Measurements from ENCODE around the gene PLA2G4B. TPM values are rescaled to one million over a fixed set of nuclear protein-coding genes. Genes with fewer than 3 reads are reported as not detected.

The PLA2G4B gene
- total RNA-seq, 2 experiments from 2014 or later = 2.1 to 2.2 TPM

DNA sequence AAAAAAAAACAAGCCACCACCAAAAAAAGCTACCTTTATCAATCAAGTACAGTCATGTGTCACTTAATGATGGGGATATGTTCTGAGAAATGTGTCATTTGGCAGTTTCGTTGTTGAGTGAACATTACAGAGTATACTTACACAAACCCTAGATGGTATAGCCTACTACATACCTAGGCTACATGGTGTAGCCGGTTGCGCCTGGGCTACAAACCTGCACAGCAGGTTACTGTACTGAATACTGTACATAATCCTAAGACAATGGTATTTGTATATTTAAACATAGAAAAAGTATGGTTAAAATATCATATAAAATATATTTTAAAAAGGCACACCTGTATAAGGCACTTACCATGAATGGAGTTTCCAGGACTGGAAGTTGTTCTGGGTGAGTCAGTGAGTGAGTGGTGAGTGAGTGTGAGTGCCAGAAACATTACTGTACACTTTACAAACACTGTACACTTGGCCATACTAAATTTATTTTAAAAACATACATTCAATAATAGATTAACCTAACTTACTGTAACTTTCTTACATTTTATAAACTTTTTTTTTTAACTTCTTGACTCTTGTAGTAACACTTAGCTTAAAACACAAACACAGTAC, 36.7 kb upstream of the PLA2G4B start:
- no peaks in the 10 kb centered on the region for H3K9me3 Mint-ChIP-seq
- H3K27ac Mint-ChIP-seq = no peak overlapping the region
- H3K4me3 Mint-ChIP-seq = no peak overlapping the region
- no peak for DNase-seq
- H3K36me3 Mint-ChIP-seq = peaks cover 2% of the 10 kb centered on the region
- no peaks in the 10 kb centered on the region for H3K27me3 Mint-ChIP-seq
- peaks cover 19% of the 10 kb centered on the region for H3K4me1 Mint-ChIP-seq

DNA sequence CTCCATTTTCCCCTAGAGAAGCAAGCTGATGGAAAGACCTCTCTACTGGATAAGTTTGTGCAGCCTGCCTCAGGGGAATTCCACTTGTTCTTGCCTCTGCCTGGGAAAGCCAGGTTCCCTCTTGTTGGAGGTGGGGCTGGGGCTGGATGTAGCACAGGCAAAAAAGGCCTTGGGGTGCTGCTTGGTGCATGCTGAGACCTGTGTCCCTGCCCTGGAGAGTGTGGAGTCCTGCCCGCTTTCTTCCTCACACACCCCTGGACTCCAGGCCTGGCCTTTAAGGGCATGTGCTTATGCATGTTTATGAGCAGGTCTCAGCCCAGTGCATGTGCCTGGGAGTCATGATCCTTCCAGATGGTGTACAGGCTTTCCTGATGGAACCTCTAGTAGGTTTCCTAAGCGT, 34.3 kb upstream of the PLA2G4B start:
- Mint-ChIP-seq H3K27me3 (no peaks in the 10 kb centered on the region), H3K4me1 (peaks cover 13% of the 10 kb centered on the region), H3K9me3 (no peaks in the 10 kb centered on the region), H3K27ac (no peak overlapping the region), H3K36me3 (peaks cover 2% of the 10 kb centered on the region), H3K4me3 (no peak overlapping the region)
- no peak for DNase-seq

GRCh38 chr15:41804916-41805666, 33.6 kb upstream of the PLA2G4B start:
- no peak for DNase-seq
- Mint-ChIP-seq H3K4me1 (peaks cover 18% of the 10 kb centered on the region), H3K27ac (peak overlapping the region; percentile 62), H3K9me3 (no peaks in the 10 kb centered on the region), H3K4me3 (no peak overlapping the region), H3K27me3 (no peaks in the 10 kb centered on the region), H3K36me3 (peaks cover 2% of the 10 kb centered on the region)

GRCh38 chr15:41805711-41806110, 32.9 kb upstream of the PLA2G4B start:
- no peaks in the 10 kb centered on the region for H3K27me3 Mint-ChIP-seq
- no peaks in the 10 kb centered on the region for H3K9me3 Mint-ChIP-seq
- DNase-seq = no peak
- H3K4me1 Mint-ChIP-seq = peaks cover 20% of the 10 kb centered on the region
- H3K36me3 Mint-ChIP-seq = peaks cover 2% of the 10 kb centered on the region
- no peak overlapping the region for H3K4me3 Mint-ChIP-seq
- no peak overlapping the region for H3K27ac Mint-ChIP-seq

DNA sequence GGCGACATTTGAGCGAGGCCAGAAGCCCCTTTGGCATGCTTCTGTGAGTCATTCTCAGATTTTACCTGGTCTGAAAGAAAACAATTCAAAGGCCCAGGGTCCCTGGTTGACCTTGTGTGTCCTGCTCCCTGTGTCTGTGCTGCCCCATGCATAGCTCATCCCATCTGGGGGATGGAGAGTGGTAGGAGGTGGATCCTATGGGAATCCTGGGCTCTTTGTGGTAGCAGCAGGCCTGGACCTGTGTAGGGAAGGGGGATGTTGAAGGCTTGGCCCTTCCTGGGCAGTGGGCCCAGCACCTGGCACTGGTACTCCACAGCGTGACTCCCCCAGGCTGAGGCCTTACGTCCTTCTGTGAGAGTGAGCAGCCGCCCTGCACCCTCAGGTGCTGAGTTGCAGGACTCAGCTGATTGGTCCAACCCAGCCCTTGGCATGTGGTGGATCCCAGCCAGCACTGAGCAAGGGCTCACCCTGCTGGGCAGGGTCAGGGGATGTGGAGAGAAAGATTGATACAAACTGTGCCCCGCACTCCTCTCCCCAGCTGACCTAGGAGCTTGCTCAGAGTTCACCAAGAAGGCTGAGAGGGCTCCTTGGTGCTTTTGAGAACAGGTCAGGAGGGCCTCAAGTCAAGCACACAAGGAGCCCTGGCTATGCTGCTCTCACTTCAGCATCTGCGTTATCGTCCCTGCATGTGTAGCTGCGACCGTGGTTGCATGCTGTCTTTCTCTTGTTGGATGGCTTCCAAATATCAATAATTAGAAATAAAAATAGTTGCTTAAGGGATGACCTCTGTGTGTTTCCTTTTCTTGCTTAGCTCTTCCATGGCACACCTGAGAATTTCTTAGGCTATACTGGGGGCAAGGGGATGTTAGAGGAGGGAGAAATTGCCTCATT, 32.1 kb upstream of the PLA2G4B start:
- H3K4me1 Mint-ChIP-seq = peaks cover 26% of the 10 kb centered on the region
- no peaks in the 10 kb centered on the region for H3K27me3 Mint-ChIP-seq
- H3K27ac Mint-ChIP-seq = no peak overlapping the region
- H3K4me3 Mint-ChIP-seq = no peak overlapping the region
- H3K36me3 Mint-ChIP-seq = peaks cover 2% of the 10 kb centered on the region
- no peaks in the 10 kb centered on the region for H3K9me3 Mint-ChIP-seq
- no peak for DNase-seq

DNA sequence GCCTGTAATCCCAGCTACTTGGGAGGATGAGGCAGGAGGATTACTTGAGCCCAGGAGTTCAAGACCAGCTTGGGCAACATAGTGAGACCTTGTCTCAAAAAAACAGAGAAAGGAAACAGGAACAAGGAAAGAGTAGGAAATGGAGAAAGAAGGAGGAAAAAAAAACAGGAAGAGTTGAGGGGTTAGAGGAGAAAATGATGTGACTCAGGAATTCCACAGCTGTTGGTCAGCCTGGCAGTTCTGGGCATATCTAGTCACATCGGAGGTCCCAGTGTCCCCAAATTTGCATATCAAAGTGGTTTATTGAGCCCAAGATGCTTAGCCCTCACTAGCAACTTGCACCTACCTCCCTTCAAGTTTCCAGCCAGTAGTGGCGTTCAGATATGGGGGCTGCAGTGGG, 29.5 kb upstream of the PLA2G4B start:
- no peak overlapping the region for H3K27ac Mint-ChIP-seq
- peaks cover 26% of the 10 kb centered on the region for H3K4me1 Mint-ChIP-seq
- no peak for DNase-seq
- H3K27me3 Mint-ChIP-seq = no peaks in the 10 kb centered on the region
- peaks cover 2% of the 10 kb centered on the region for H3K36me3 Mint-ChIP-seq
- H3K9me3 Mint-ChIP-seq = no peaks in the 10 kb centered on the region
- no peak overlapping the region for H3K4me3 Mint-ChIP-seq

DNA sequence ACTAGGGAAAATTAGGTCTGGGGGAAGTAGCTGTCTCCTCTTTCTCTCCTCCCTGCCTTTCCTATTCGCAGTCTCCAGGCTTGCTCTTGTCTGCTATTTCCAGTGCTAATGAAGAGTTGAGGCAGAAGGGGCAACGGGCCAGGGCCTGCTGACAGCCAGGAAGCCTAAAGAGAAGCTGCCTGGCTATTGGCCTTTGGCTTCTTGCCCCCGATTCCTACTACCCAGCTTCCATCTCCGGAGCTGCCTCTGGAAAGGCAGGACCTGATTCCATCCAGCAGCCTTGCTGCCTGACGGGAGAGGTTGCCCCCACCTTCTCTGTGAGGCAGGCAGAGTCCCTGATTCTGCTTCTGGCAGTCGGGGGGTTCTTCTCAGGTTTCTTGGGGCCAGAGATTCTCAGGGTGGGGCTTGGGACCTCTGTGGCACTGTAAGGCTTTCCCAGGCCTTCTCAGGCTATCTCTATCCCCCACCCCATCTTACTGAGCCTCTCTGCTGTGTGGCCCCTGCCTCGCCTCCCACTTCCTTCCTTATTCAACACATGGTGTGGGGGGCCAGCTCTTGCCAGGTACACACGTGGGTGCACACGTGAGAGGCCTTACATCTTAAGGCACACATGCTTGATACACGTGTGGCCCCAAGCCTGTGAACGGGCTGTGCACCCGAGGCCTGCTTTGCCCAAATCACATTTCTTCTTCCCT, 29.0 kb upstream of the PLA2G4B start:
- no peak overlapping the region for H3K4me3 Mint-ChIP-seq
- no peak for DNase-seq
- no peak overlapping the region for H3K27ac Mint-ChIP-seq
- H3K27me3 Mint-ChIP-seq = no peaks in the 10 kb centered on the region
- H3K9me3 Mint-ChIP-seq = no peaks in the 10 kb centered on the region
- H3K4me1 Mint-ChIP-seq = peaks cover 21% of the 10 kb centered on the region
- H3K36me3 Mint-ChIP-seq = peaks cover 2% of the 10 kb centered on the region

DNA sequence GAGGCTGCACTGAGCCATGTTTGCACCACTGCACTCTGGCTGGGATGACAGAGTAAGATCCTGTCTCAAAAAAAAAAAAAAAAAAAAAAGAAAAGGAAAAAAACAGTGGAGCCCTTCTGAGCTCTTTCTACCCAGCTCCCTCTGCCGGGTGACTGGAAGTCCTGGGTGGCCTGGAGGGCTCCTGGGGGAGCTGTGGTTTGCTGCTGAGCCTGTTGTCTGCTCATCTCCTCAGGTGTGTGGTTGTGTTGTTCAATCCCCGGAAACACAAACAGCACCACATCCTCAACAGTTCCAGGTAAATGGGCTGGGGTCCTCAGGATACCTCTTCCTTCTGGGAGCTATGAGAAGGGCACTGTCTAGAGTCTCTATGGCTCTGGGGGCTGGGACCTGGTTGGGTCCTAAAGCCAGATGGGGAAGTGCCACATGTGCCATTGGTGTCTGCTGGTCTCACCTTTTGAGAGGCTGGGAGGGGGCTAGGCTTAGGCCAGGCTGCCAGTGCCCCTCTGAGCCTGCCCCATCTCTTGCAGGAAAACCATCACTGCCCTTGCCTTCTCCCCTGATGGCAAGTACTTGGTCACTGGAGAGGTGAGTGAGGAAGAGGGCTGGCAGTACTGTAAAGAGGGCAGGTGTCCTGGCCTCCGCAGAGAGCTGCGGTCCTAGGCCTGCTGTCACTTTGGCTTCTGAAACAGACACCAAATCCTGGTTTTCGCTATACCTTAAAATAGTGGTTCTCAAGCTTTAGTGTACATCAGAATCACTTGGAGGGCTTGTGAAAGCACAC, 27.8 kb upstream of the PLA2G4B start:
- Mint-ChIP-seq H3K36me3 (peaks cover 2% of the 10 kb centered on the region), H3K27me3 (no peaks in the 10 kb centered on the region), H3K4me1 (peaks cover 16% of the 10 kb centered on the region), H3K9me3 (no peaks in the 10 kb centered on the region), H3K27ac (no peak overlapping the region), H3K4me3 (no peak overlapping the region)
- no peak for DNase-seq

- peak; percentile 70 for DNase-seq
- Mint-ChIP-seq H3K27ac (no peak overlapping the region), H3K4me1 (peaks cover 16% of the 10 kb centered on the region), H3K27me3 (no peaks in the 10 kb centered on the region), H3K36me3 (peaks cover 2% of the 10 kb centered on the region), H3K9me3 (no peaks in the 10 kb centered on the region), H3K4me3 (no peak overlapping the region)
These were observed 27.0 kb upstream of the PLA2G4B start for GRCh38 chr15:41811432-41812195.

GRCh38 chr15:41812820-41813375, 25.7 kb upstream of the PLA2G4B start:
- no peak overlapping the region for H3K27ac Mint-ChIP-seq
- H3K4me1 Mint-ChIP-seq = peaks cover 16% of the 10 kb centered on the region
- H3K27me3 Mint-ChIP-seq = no peaks in the 10 kb centered on the region
- no peak overlapping the region for H3K4me3 Mint-ChIP-seq
- H3K36me3 Mint-ChIP-seq = peaks cover 2% of the 10 kb centered on the region
- H3K9me3 Mint-ChIP-seq = no peaks in the 10 kb centered on the region
- DNase-seq = no peak

DNA sequence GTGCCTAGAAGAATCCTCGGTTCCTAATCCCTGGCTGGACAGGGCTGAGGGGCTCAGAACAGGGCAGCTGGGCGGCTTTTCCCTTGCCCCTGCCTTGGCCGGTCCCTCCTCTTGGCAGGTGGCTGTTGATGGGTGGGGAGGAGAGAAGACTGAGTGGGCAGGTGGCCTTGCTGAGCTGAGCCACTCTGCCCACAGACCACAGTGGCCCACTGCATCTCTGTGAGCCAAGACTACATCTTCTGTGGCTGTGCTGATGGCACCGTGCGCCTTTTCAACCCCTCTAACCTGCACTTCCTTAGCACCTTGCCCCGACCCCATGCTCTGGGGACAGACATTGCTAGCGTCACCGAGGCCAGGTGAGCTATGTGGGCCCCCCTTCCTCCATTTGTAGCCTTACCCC, 25.2 kb upstream of the PLA2G4B start:
- no peaks in the 10 kb centered on the region for H3K27me3 Mint-ChIP-seq
- H3K4me3 Mint-ChIP-seq = no peak overlapping the region
- DNase-seq = no peak
- H3K4me1 Mint-ChIP-seq = peaks cover 16% of the 10 kb centered on the region
- peaks cover 2% of the 10 kb centered on the region for H3K36me3 Mint-ChIP-seq
- H3K9me3 Mint-ChIP-seq = no peaks in the 10 kb centered on the region
- no peak overlapping the region for H3K27ac Mint-ChIP-seq

GRCh38 chr15:41814534-41814933, 24.1 kb upstream of the PLA2G4B start:
- no peaks in the 10 kb centered on the region for H3K9me3 Mint-ChIP-seq
- DNase-seq = no peak
- no peaks in the 10 kb centered on the region for H3K27me3 Mint-ChIP-seq
- peaks cover 2% of the 10 kb centered on the region for H3K36me3 Mint-ChIP-seq
- H3K4me1 Mint-ChIP-seq = peaks cover 12% of the 10 kb centered on the region
- no peak overlapping the region for H3K27ac Mint-ChIP-seq
- no peak overlapping the region for H3K4me3 Mint-ChIP-seq

DNA sequence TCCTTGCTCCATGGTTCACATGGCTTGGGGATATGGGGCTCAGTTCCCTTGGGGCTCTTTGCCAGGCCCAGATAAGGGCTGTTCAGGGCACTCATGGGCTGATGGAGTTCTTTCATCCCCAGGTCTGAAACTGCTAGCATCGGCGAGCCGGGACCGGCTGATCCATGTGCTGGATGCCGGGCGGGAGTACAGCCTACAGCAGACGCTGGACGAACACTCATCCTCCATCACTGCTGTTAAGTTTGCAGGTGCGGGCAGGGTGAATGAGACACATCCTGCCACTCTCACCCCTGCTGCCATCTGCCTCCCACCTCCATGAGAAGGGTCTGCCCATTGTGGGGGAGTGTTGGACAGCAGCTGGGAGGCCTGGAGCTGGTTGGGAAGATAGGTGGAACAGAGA, 21.9 kb upstream of the PLA2G4B start:
- H3K27ac Mint-ChIP-seq = no peak overlapping the region
- H3K27me3 Mint-ChIP-seq = no peaks in the 10 kb centered on the region
- no peak for DNase-seq
- H3K9me3 Mint-ChIP-seq = no peaks in the 10 kb centered on the region
- H3K4me1 Mint-ChIP-seq = no peaks in the 10 kb centered on the region
- no peak overlapping the region for H3K4me3 Mint-ChIP-seq
- H3K36me3 Mint-ChIP-seq = peaks cover 2% of the 10 kb centered on the region

Data from activated naive CD8-positive, alpha-beta T cell treated with anti-CD3 and anti-CD28 coated beads for 36 hours (primary cell).